Trophoblast cell (in vitro differentiated cells and primary cell): ENCODE data around the gene ITPR1.

ENCODE experiments used
- DNase-seq, 2 donors: peaks; one replicate each; pipeline ENCODE4 v3.0.0-alpha.2; 2016
- H2AFZ ChIP-seq: 2 replicates; pipeline ENCODE4 v1.6.1; 2013; ENCODE audit warnings: low read length, moderate library complexity, mild to moderate bottlenecking; ENCODE audit not compliant: insufficient read depth, poor library complexity
- H2AK5ac ChIP-seq: 2 replicates; pipeline ENCODE4 v1.6.1; 2013; ENCODE audit warnings: mild to moderate bottlenecking, low read length
- H2BK120ac ChIP-seq: 2 replicates; pipeline ENCODE4 v1.6.1; 2013; ENCODE audit warnings: low read length, mild to moderate bottlenecking, moderate library complexity; ENCODE audit not compliant: insufficient read depth, poor library complexity
- H2BK12ac ChIP-seq: 2 replicates; pipeline ENCODE4 v1.6.1; 2013; ENCODE audit warnings: mild to moderate bottlenecking, low read length, moderate library complexity
- H2BK5ac ChIP-seq: 2 replicates; pipeline ENCODE4 v1.6.1; 2013; ENCODE audit warnings: low read length, low read depth, moderate library complexity, mild to moderate bottlenecking; ENCODE audit not compliant: poor library complexity
- H3K14ac ChIP-seq: 2 replicates; pipeline ENCODE4 v1.6.1; 2013; ENCODE audit warnings: mild to moderate bottlenecking, low read length
- H3K18ac ChIP-seq: 2 replicates; pipeline ENCODE4 v1.6.1; 2013; ENCODE audit warnings: mild to moderate bottlenecking, low read length
- H3K23ac ChIP-seq: 2 replicates; pipeline ENCODE4 v1.6.1; 2013; ENCODE audit warnings: low read length
- H3K27ac ChIP-seq: 2 replicates; pipeline ENCODE4 v1.5.1; 2013; ENCODE audit warnings: low read depth, mild to moderate bottlenecking, inconsistent platforms, low read length, moderate library complexity
- H3K27me3 ChIP-seq: 2 replicates; pipeline ENCODE4 v1.6.1; 2013; ENCODE audit warnings: inconsistent platforms, mild to moderate bottlenecking, low read length, moderate library complexity; ENCODE audit not compliant: insufficient read depth
- H3K36me3 ChIP-seq, 2 experiments: 1 replicate in 1 of 2; 2 replicates in 1 of 2; pipeline ENCODE4 v1.6.1; 2013; ENCODE audit warnings: low read length in 2 of 2, mild to moderate bottlenecking in 2 of 2, moderate library complexity in 1 of 2; ENCODE audit not compliant: insufficient read depth in 2 of 2, control insufficient read depth in 1 of 2
- H3K4ac ChIP-seq: 2 replicates; pipeline ENCODE4 v1.6.1; 2013; ENCODE audit warnings: low read depth, mild to moderate bottlenecking, low read length, moderate library complexity
- H3K4me1 ChIP-seq, 2 experiments: 1 replicate in 1 of 2; 2 replicates in 1 of 2; pipeline ENCODE4 v1.6.1; 2013; ENCODE audit warnings: low read length in 2 of 2, mild to moderate bottlenecking in 2 of 2, moderate library complexity in 1 of 2; ENCODE audit not compliant: insufficient read depth in 2 of 2, control insufficient read depth in 1 of 2
- H3K4me2 ChIP-seq: 2 replicates; pipeline ENCODE4 v1.6.1; 2013; ENCODE audit warnings: inconsistent platforms, mild to moderate bottlenecking, low read length, moderate library complexity
- H3K4me3 ChIP-seq: 2 replicates; pipeline ENCODE4 v1.5.1; 2013; ENCODE audit warnings: mild to moderate bottlenecking, low read depth, low read length, inconsistent platforms
- H3K79me1 ChIP-seq: one replicate; pipeline ENCODE4 v1.6.1; 2013; ENCODE audit warnings: low read length
- H3K79me2 ChIP-seq: 2 replicates; pipeline ENCODE4 v1.6.1; 2013; ENCODE audit warnings: low read length, mild to moderate bottlenecking; ENCODE audit not compliant: control insufficient read depth, insufficient read depth, poor library complexity
- H3K9ac ChIP-seq: 2 replicates; pipeline ENCODE4 v1.6.1; 2013; ENCODE audit warnings: mild to moderate bottlenecking, low read length
- H3K9me3 ChIP-seq: 2 replicates; pipeline ENCODE4 v1.6.1; 2013; ENCODE audit warnings: low read depth, mild to moderate bottlenecking, control low read depth, inconsistent platforms, low read length; ENCODE audit not compliant: insufficient read depth
- H4K12ac ChIP-seq: 2 replicates; pipeline ENCODE4 v1.6.1; 2013; ENCODE audit warnings: low read depth, mild to moderate bottlenecking, low read length, moderate library complexity
- H4K8ac ChIP-seq: 2 replicates; pipeline ENCODE4 v1.6.1; 2013; ENCODE audit warnings: low read depth, mild to moderate bottlenecking, low read length, moderate library complexity
- H4K91ac ChIP-seq: one replicate; pipeline ENCODE4 v1.6.1; 2013; ENCODE audit warnings: low read depth, mild to moderate bottlenecking, low read length, moderate library complexity
- WGBS: extraction: QIAGEN DNeasy Blood & Tissue Kit; methylation state at CpG from one replicate; pipeline ENCODE4 v1.1.7; 2013; ENCODE audit warnings: missing lambda C conversion rate; ENCODE audit not compliant: insufficient read length, insufficient coverage; ENCODE audit errors: extremely low coverage; 5-methylcytosine and 5-hydroxymethylcytosine counted together

Gene ITPR1

DNA sequence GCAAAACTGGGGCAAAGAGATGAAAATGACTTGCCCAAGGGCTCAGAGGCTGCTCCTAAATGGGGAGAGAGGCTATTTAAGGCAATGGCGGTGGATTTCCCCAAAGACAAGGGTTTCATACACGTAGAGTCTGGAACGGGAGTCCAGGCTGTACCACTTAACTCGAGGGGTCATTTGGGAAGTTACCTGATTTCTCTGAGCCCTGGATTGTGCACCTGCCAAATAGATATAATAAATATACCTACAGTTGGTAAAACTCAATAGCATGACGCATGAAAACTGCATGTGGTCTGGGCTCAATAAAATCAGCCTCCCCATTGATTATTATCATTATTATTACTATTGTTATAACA is 1.3 kb upstream of the ITPR1 start:
- no CpG with 5 or more reads among the region's 5 CpGs for WGBS
- Histone ChIP-seq H3K27ac (no peak overlapping the region), H2BK5ac (no peak overlapping the region), H2AFZ (no peak overlapping the region), H3K14ac (no peak overlapping the region), H3K4me3 (no peak overlapping the region), H2BK12ac (no peak overlapping the region), H3K9me3 (peaks cover 3% of the 10 kb centered on the region), H2AK5ac (no peak overlapping the region), H3K23ac (no peak overlapping the region), H3K27me3 (peaks cover 13% of the 10 kb centered on the region), H3K4me1 (peaks cover 0 to 2% of the 10 kb centered on the region in 2 experiments), H4K12ac (no peak overlapping the region), H3K18ac (no peak overlapping the region), H3K4me2 (peak overlapping the region; percentile 82), H3K9ac (no peak overlapping the region), H3K79me1 (peaks cover 3% of the 10 kb centered on the region), H4K8ac (no peak overlapping the region), H3K79me2 (no peaks in the 10 kb centered on the region), H3K36me3 (no peaks in the 10 kb centered on the region), H2BK120ac (no peak overlapping the region), H3K4ac (no peak overlapping the region), H4K91ac (no peak overlapping the region)
- DNase-seq, result no peak

DNA sequence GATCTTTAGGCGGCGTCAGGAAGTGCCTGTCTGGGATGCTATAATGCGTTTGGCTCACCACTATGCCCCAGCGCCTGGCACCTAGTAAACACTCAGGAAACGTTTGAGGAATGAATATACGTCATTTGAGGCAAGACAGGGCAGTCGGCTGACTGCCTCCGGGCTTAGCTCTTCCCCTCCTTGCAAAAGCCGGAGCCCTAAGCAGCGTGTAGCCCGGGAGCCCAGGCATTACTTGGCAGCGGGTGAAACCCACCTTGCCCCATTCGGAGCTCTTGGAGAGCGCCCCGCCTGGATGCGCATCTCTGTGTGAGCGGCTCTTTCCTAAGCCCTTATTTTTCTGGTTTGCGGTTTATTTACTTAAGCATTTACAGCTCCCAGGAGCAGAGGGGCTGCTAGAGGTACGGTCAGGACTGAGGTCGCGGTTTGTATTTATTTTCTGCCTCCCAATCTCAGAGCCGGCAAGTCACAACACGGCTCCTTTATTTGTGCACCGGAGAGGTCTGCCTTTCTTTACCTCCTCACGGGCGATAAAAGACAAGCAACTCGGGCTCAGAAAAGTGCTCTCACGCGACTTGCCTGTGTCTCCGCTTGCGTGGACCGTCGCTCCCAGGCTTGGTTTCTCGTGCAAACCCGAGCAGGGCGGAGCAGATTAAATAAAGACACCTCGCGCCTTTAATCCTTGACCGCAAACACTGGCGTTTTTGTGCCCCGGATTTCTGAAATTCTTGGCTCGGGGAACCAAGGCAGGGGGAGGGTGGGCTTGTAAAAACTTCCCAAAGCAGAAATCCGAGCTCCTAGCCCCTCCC is 737 bp upstream of the ITPR1 start:
- Histone ChIP-seq H2AFZ (peak overlapping the region; percentile 23), H3K79me2 (no peaks in the 10 kb centered on the region), H2AK5ac (no peak overlapping the region), H3K27ac (no peak overlapping the region), H2BK5ac (no peak overlapping the region), H4K91ac (no peak overlapping the region), H2BK12ac (no peak overlapping the region), H3K18ac (no peak overlapping the region), H3K9me3 (peaks cover 3% of the 10 kb centered on the region), H3K14ac (no peak overlapping the region), H2BK120ac (no peak overlapping the region), H3K4me2 (peak overlapping the region; percentile 82), H4K8ac (no peak overlapping the region), H3K4me1 (peaks cover 0 to 2% of the 10 kb centered on the region in 2 experiments), H3K27me3 (peaks cover 13% of the 10 kb centered on the region), H4K12ac (no peak overlapping the region), H3K23ac (no peak overlapping the region), H3K9ac (peak overlapping the region; percentile 13), H3K4me3 (peak overlapping the region; percentile 77), H3K79me1 (peaks cover 3% of the 10 kb centered on the region), H3K36me3 (no peaks in the 10 kb centered on the region), H3K4ac (no peak overlapping the region)
- no CpG with 5 or more reads among the region's 43 CpGs for WGBS
- peak; percentile 86 to 89 for DNase-seq

DNA sequence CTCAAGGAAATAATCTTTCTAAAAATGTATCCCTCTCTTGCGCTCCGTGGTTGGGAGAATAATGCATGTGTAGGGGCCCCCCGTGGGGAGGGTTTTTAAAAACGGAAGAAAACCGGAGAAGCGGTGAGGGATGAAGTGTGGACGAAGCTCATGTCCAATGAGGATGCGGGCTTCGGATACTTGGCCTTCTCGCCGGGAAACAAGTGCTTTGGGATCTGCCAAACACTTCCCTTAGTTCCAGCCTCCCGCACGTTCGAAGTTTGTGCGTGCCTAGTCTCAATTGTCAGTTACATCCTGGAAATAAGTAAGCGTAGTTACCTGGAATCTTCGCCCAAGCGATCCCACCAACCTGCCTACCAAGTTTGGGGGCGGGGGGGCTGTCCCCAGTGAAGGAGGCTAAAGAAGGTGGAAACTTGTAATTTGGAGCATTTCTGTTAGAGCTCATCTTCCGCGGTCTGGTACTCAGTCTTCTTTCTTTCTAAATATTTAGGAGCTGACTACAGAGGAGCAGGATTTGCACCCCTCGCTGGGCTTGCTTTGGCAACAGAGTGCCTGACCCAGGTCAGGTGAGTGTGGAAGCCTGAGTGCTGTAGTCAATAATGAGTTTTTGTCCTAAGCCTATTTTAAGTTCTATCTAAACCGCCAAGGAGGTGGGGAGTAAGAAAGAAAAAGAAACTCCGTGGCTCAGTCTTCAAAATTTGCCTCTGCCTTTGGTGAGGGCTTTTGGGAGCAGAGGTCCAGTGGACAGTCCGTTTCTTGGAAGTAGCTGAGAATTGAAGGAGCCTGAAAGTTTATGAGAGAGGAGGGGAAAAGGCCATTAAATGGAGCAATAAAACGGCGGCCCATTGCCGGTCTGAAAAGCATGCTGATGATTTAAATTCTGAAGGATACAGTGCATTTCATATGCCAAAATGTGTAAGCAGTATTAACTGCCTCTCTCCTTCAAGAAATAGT is 1.1 kb downstream of the ITPR1 start:
- Histone ChIP-seq H4K8ac (no peak overlapping the region), H3K18ac (no peak overlapping the region), H2BK120ac (no peak overlapping the region), H3K9me3 (peaks cover 3% of the 10 kb centered on the region), H3K4me3 (no peak overlapping the region), H2BK5ac (no peak overlapping the region), H3K4ac (no peak overlapping the region), H3K23ac (no peak overlapping the region), H3K27ac (no peak overlapping the region), H3K79me1 (peaks cover 3% of the 10 kb centered on the region), H3K36me3 (no peaks in the 10 kb centered on the region), H3K4me1 (peaks cover 0 to 2% of the 10 kb centered on the region in 2 experiments), H3K4me2 (peak overlapping the region; percentile 82), H2BK12ac (no peak overlapping the region), H2AK5ac (no peak overlapping the region), H3K9ac (no peak overlapping the region), H3K14ac (no peak overlapping the region), H2AFZ (no peak overlapping the region), H4K91ac (no peak overlapping the region), H3K79me2 (no peaks in the 10 kb centered on the region), H3K27me3 (peaks cover 13% of the 10 kb centered on the region), H4K12ac (no peak overlapping the region)
- DNase-seq, result peak in 1 of 2 donors; percentile 34
- WGBS, result no CpG with 5 or more reads among the region's 28 CpGs

DNA sequence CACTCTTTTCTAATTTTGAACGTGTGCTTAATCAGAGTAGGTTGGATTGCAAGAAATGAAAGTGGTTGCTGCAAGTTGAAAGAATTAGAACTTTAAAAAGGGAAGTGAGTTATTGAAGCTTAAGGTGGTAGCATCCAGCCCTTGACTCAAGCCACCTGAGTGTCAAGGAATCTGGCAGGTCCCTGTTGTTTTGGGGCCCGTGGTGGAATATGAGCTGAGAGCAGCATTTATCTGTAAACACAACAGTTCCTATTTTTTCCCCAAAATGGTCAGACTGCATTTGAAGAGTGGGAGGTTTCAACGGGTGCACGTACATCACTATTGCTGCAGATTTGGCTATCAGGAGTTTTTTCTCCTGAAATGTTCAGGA is 1.7 kb downstream of the ITPR1 start:
- Histone ChIP-seq H2BK120ac (no peak overlapping the region), H3K14ac (no peak overlapping the region), H3K18ac (no peak overlapping the region), H3K27ac (no peak overlapping the region), H3K4me3 (no peak overlapping the region), H3K4me1 (peaks cover 0 to 2% of the 10 kb centered on the region in 2 experiments), H3K4me2 (no peak overlapping the region), H3K27me3 (peaks cover 13% of the 10 kb centered on the region), H3K9ac (no peak overlapping the region), H4K91ac (no peak overlapping the region), H2BK5ac (no peak overlapping the region), H2AFZ (no peak overlapping the region), H3K79me2 (no peaks in the 10 kb centered on the region), H3K4ac (no peak overlapping the region), H2AK5ac (no peak overlapping the region), H4K12ac (no peak overlapping the region), H3K36me3 (no peaks in the 10 kb centered on the region), H3K23ac (no peak overlapping the region), H4K8ac (no peak overlapping the region), H2BK12ac (no peak overlapping the region), H3K9me3 (peaks cover 3% of the 10 kb centered on the region), H3K79me1 (peaks cover 3% of the 10 kb centered on the region)
- no CpG with 5 or more reads among the region's 4 CpGs for WGBS
- DNase-seq, result no peak
